Neural crest cell (in vitro differentiated cells): ENCODE measurements around the gene TMEM201. TPM values are rescaled to one million over a fixed set of nuclear protein-coding genes. Genes with fewer than 3 reads are reported as not detected.

Experiments used
- DNase-seq: peaks from one replicate; pipeline ENCODE4 v3.0.0; 2021; ENCODE audit warnings: low read depth, mixed read lengths, low spot score
- H3K27ac Mint-ChIP-seq: one replicate; pipeline ENCODE4 v1.8.0; 2021; ENCODE audit warnings: mild to moderate bottlenecking, mixed read lengths; ENCODE audit not compliant: unreplicated experiment
- H3K27me3 Mint-ChIP-seq: 2 replicates; pipeline ENCODE4 v1.8.0; 2021; ENCODE audit warnings: low read depth, mild to moderate bottlenecking, mixed read lengths
- H3K36me3 Mint-ChIP-seq: 2 replicates; pipeline ENCODE4 v1.8.0; 2021; ENCODE audit warnings: low read depth, mild to moderate bottlenecking, mixed read lengths
- H3K4me1 Mint-ChIP-seq: 2 replicates; pipeline ENCODE4 v1.8.0; 2021; ENCODE audit warnings: mixed read lengths
- H3K4me3 Mint-ChIP-seq: one replicate; pipeline ENCODE4 v1.8.0; 2021; ENCODE audit warnings: mild to moderate bottlenecking, mixed read lengths
- H3K9me3 Mint-ChIP-seq: 2 replicates; pipeline ENCODE4 v1.8.0; 2021; ENCODE audit warnings: mixed read lengths
- CTCF ChIP-seq: fragments of 200-600 bp; sonication (generic); conservative IDR thresholded peaks from 2 replicates; pipeline ENCODE4 v1.5.0; 2021; ENCODE audit warnings: antibody characterized with exemption, mild to moderate bottlenecking
- total RNA-seq: library from RNA; stranded (reverse); gene quantifications from 2 replicates; pipeline ENCODE4 v1.2.1, GENCODE V29; 2021

The TMEM201 gene
- total RNA-seq, 1 donor from 2014 or later, result 41.4 TPM

- Mint-ChIP-seq H3K4me3 (no peak overlapping the region), H3K27ac (no peak overlapping the region), H3K36me3 (peaks cover 8% of the 10 kb centered on the region), H3K9me3 (peaks cover 2% of the 10 kb centered on the region), H3K4me1 (peaks cover 7% of the 10 kb centered on the region), H3K27me3 (no peaks in the 10 kb centered on the region)
- no peak for DNase-seq
- TF ChIP-seq CTCF, result no peak
These were observed 38.7 kb upstream of the TMEM201 start for GRCh38 chr1:9549955-9550546.

- Mint-ChIP-seq H3K4me3 (no peak overlapping the region), H3K36me3 (peaks cover 11% of the 10 kb centered on the region), H3K27me3 (no peaks in the 10 kb centered on the region), H3K27ac (no peak overlapping the region), H3K9me3 (peaks cover 2% of the 10 kb centered on the region), H3K4me1 (peaks cover 7% of the 10 kb centered on the region)
- TF ChIP-seq CTCF, result no peak
- no peak for DNase-seq
These were observed 36.7 kb upstream of the TMEM201 start for GRCh38 chr1:9551984-9552383.

- Mint-ChIP-seq H3K4me1 (peaks cover 12% of the 10 kb centered on the region), H3K27ac (no peak overlapping the region), H3K27me3 (no peaks in the 10 kb centered on the region), H3K9me3 (peaks cover under 1% of the 10 kb centered on the region), H3K36me3 (peaks cover 9% of the 10 kb centered on the region), H3K4me3 (no peak overlapping the region)
- DNase-seq, result no peak
- TF ChIP-seq CTCF, result no peak
These were observed 35.0 kb upstream of the TMEM201 start for GRCh38 chr1:9553736-9554144.

GRCh38 chr1:9555942-9556341 lies 32.8 kb upstream of the TMEM201 start:
- no peaks in the 10 kb centered on the region for H3K27me3 Mint-ChIP-seq
- H3K4me1 Mint-ChIP-seq, result peaks cover 14% of the 10 kb centered on the region
- no peaks in the 10 kb centered on the region for H3K9me3 Mint-ChIP-seq
- no peak for TF ChIP-seq CTCF
- H3K4me3 Mint-ChIP-seq, result no peak overlapping the region
- peaks cover 8% of the 10 kb centered on the region for H3K36me3 Mint-ChIP-seq
- DNase-seq, result no peak
- H3K27ac Mint-ChIP-seq, result no peak overlapping the region

DNA sequence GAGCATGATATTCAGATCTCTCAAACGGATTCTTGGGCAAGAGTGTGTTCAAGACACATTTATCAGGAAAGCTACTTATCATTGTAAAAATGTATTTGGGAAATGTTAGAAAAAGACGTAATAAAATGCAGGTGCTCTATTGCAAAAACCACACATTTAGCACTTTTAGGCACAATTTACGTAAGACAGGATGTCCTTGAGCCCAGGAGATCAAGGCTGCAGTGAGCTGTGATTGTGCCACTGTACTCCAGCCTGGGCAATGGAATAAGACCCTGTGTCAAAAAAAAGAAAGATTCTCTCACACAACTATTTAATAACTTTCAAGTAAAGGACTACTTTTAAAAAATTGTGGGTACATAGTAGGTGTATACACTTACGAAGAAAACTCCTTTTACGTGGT lies 31.1 kb upstream of the TMEM201 start:
- TF ChIP-seq CTCF, result no peak
- Mint-ChIP-seq H3K27ac (no peak overlapping the region), H3K4me1 (peaks cover 16% of the 10 kb centered on the region), H3K9me3 (no peaks in the 10 kb centered on the region), H3K27me3 (no peaks in the 10 kb centered on the region), H3K4me3 (no peak overlapping the region), H3K36me3 (peaks cover 8% of the 10 kb centered on the region)
- DNase-seq, result no peak
